ENCODE results near the gene MAGOH.

MAGOH gene

GRCh38 chr1:53182716-53183094 lies 55.6 kb downstream of the MAGOH start:
- Histone ChIP-seq H3K27ac (ENCODE audit: low read depth, low read length) (no peak overlapping the region), H3K9me3 (ENCODE audit: insufficient read depth, low read depth, low read length) (no peaks in the 10 kb centered on the region), H3K36me3 (ENCODE audit: insufficient read depth, low read length) (no peaks in the 10 kb centered on the region), H3K9ac (ENCODE audit: low read depth, low read length) (no peak overlapping the region), H3K27me3 (ENCODE audit: insufficient read depth, low read length) (no peaks in the 10 kb centered on the region), H3K4me1 (ENCODE audit: insufficient read depth, low read length) (no peaks in the 10 kb centered on the region), H3K4me3 (ENCODE audit: low read length) (no peak overlapping the region)
- WGBS = 78% methylated on average over 3 of the region's 3 CpGs

GRCh38 chr1:53182111-53182593 lies 56.2 kb downstream of the MAGOH start:
- 33% methylated on average over 16 of the region's 16 CpGs for WGBS
- Histone ChIP-seq H3K9ac (ENCODE audit: low read depth, low read length) (no peak overlapping the region), H3K27me3 (ENCODE audit: insufficient read depth, low read length) (no peaks in the 10 kb centered on the region)

DNA sequence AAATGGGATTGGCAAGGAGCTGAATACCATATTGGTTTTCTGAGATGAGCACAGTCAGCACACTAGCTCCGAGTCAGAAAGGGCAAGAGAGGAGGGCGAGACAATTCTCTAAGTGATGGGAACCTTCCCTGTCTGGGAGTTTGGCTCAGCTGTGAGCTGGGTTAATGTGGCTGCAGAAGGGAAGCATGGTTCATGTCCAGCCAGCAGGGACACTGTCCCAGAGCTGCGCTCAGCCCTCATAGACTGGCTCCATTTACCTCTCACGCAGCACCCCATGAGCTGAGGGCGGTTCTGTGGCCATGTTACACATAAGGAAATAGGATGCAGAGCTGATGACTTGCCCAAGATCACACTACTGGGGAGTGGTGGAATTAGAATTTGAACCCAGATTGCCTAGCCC lies 57.4 kb downstream of the MAGOH start:
- Histone ChIP-seq H3K27ac (ENCODE audit: low read depth, low read length) (no peak overlapping the region), H3K4me1 (ENCODE audit: insufficient read depth, low read length) (peaks cover under 1% of the 10 kb centered on the region), H3K9ac (ENCODE audit: low read depth, low read length) (no peak overlapping the region), H3K4me3 (ENCODE audit: low read length) (no peak overlapping the region), H3K36me3 (ENCODE audit: insufficient read depth, low read length) (no peaks in the 10 kb centered on the region), H3K27me3 (ENCODE audit: insufficient read depth, low read length) (no peaks in the 10 kb centered on the region), H3K9me3 (ENCODE audit: insufficient read depth, low read depth, low read length) (no peaks in the 10 kb centered on the region)
- 93% methylated on average over 5 of the region's 5 CpGs for whole genome bisulfite sequencing

More at GRCh38 chr1:53182111-53182593, 56.2 kb downstream of the MAGOH start:
- no peaks in the 10 kb centered on the region for H3K9me3 ChIP-seq (ENCODE audit: insufficient read depth, low read depth, low read length)
- no peak overlapping the region for H3K27ac ChIP-seq (ENCODE audit: low read depth, low read length)
- H3K4me3 ChIP-seq (ENCODE audit: low read length) = no peak overlapping the region
- no peaks in the 10 kb centered on the region for H3K4me1 ChIP-seq (ENCODE audit: insufficient read depth, low read length)
- no peaks in the 10 kb centered on the region for H3K36me3 ChIP-seq (ENCODE audit: insufficient read depth, low read length)

DNA sequence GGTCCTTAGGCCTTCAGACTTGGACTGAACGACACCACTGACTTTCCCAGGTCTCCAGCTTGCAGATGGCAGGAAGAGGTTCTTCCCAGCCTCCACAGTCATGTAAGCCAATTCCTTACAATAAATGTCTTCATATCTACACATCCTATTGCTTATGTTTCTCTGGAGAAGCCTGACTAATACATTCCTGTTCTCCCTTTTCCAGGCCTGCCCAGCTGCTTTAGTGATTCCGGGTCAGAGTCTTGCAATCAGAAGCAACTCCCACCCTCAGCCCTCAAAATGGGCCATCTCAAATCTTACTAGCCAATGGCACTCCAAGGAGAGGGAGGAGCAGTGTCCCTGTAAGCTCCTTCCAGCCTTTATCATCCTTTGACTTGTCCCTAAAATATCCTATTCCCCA lies 58.1 kb downstream of the MAGOH start:
- peaks cover 8% of the 10 kb centered on the region for H3K4me1 ChIP-seq (ENCODE audit: insufficient read depth, low read length)
- 90% methylated on average over 2 of the region's 2 CpGs for whole genome bisulfite sequencing
- no peak overlapping the region for H3K9ac ChIP-seq (ENCODE audit: low read depth, low read length)
- no peaks in the 10 kb centered on the region for H3K36me3 ChIP-seq (ENCODE audit: insufficient read depth, low read length)
- H3K27ac ChIP-seq (ENCODE audit: low read depth, low read length) = no peak overlapping the region
- H3K4me3 ChIP-seq (ENCODE audit: low read length) = no peak overlapping the region
- H3K9me3 ChIP-seq (ENCODE audit: insufficient read depth, low read depth, low read length) = no peaks in the 10 kb centered on the region
- no peaks in the 10 kb centered on the region for H3K27me3 ChIP-seq (ENCODE audit: insufficient read depth, low read length)

All from HUES64 (cell line).